ENCODE measurements around the gene CAB39.

The CAB39 gene

DNA sequence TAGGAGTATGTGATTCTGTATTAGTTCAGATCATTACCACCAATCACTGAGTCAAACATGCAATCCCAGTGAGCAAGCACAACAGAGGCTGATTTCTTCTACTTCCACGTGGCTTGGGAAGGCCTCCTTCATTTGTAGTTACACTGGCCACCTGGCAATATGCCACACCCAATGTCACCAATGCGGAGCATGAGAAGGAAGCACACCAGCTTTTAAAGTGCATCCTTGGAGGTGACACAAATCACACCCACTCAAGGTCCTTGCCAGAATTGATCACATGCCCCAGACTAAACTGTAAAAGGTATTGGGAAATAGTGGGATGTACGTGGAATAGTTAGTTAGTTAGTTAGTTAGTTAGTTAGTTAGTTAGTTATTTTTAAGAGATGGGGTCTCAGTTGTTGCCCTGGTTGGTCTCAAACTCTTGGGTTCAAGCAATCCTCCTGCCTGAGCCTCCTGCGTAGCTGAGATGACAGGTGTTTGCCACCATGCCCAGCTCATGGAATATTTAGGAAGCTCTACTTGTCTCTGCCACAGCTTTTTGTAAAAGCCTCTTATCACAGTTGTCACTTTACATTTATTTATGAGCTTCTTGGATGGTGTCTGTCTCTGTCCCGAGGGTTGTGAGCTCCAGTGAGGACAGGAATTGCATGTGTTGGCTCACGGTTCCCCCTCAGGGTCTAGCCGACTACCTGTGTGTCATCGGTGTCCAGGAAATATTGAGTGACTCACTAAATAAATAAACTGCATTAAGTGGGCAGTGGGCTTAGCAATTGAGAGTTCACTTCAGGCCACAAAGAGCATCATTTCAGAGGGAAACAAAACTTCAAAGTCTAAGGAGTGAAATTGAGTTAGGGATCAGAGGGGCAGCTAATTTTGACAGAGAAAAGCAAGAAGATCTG, 28.1 kb upstream of the CAB39 start:
- Histone ChIP-seq H3K27ac (no peak overlapping the region), H3K4me3 (ENCODE audit: low read depth, low read length) (no peak overlapping the region), H3K9me3 (ENCODE audit: severe bottlenecking) (no peaks in the 10 kb centered on the region), H3K27me3 (ENCODE audit: insufficient read depth, low read depth, severe bottlenecking) (no peaks in the 10 kb centered on the region), H3K36me3 (no peaks in the 10 kb centered on the region)
- TF ChIP-seq, protein P1, sequence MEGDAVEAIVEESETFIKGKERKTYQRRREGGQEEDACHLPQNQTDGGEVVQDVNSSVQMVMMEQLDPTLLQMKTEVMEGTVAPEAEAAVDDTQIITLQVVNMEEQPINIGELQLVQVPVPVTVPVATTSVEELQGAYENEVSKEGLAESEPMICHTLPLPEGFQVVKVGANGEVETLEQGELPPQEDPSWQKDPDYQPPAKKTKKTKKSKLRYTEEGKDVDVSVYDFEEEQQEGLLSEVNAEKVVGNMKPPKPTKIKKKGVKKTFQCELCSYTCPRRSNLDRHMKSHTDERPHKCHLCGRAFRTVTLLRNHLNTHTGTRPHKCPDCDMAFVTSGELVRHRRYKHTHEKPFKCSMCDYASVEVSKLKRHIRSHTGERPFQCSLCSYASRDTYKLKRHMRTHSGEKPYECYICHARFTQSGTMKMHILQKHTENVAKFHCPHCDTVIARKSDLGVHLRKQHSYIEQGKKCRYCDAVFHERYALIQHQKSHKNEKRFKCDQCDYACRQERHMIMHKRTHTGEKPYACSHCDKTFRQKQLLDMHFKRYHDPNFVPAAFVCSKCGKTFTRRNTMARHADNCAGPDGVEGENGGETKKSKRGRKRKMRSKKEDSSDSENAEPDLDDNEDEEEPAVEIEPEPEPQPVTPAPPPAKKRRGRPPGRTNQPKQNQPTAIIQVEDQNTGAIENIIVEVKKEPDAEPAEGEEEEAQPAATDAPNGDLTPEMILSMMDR (IDR thresholded peaks at IDR 0.05; ENCODE audit: low read depth, low read length): no peak
- DNase-seq: no peak

DNA sequence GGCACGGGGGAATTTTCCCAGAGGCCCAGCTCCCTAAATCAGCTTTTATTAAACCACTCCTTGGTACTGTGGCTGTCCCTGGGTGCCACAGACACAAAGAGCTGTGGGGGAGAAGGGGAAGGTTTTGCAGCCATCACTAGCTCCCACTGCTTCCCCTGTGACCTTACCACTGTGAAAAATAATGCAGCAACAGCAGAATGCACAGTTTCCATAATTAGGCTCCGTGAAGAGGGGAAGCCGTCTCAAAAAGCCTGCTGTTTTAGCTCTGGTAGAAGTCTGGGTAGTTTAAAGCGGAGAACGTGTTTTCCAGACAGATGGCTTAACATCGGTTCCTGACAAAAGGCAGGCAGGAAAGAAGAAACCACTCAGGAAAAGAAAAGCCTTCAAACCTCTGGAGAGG, 27.5 kb upstream of the CAB39 start:
- Histone ChIP-seq H3K36me3 (no peaks in the 10 kb centered on the region), H3K9me3 (ENCODE audit: severe bottlenecking) (no peaks in the 10 kb centered on the region), H3K27ac (no peak overlapping the region), H3K4me3 (ENCODE audit: low read depth, low read length) (no peak overlapping the region), H3K27me3 (ENCODE audit: insufficient read depth, low read depth, severe bottlenecking) (no peaks in the 10 kb centered on the region)
- TF ChIP-seq, protein P1 (IDR thresholded peaks at IDR 0.05; ENCODE audit: low read depth, low read length): no peak
- DNase-seq: no peak

DNA sequence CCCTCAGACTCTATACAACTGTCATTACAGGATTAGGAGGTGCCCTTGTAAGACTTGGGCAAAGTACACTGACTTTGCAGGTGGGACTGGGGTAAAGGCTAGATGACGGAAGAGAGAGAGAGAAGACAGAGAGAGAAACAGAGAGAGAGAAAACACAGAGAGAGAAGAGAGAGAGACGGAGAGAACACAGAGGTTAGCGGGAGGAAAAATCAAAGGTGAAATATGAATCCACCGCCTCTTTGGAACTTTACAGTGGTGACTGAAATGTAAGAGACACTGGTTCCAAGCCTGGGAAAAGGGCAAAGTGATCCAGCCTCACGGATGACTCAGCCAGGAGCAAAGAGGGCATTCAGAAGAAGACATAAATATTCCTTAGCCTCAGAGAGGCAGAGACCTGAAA, 25.1 kb upstream of the CAB39 start:
- TF ChIP-seq, protein P1 (IDR thresholded peaks at IDR 0.05; ENCODE audit: low read depth, low read length): no peak
- Histone ChIP-seq H3K9me3 (ENCODE audit: severe bottlenecking) (no peaks in the 10 kb centered on the region), H3K27me3 (ENCODE audit: insufficient read depth, low read depth, severe bottlenecking) (no peaks in the 10 kb centered on the region), H3K27ac (no peak overlapping the region), H3K4me3 (ENCODE audit: low read depth, low read length) (no peak overlapping the region), H3K36me3 (no peaks in the 10 kb centered on the region)
- DNase-seq: no peak

DNA sequence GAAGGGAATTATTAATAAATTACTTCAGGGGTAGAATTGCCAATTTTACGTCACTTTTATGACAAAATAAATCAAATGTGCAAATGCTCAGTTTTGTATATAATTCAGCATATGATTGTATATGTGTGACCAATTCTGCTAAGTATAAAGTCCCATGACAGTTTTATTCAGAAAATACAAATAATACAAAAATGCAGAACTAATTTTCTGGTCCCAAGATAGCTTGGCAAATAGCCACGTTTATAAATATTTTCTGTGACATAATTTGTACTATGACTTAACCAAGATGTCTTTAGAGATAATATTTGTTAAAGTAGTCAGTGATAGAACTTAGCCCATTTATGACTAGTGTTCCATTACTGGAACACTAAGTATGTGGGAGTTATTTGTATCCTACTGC, 24.2 kb upstream of the CAB39 start:
- no peak for DNase-seq
- H3K9me3 ChIP-seq (ENCODE audit: severe bottlenecking): no peaks in the 10 kb centered on the region
- TF ChIP-seq, protein P1 (IDR thresholded peaks at IDR 0.05; ENCODE audit: low read depth, low read length): no peak
- H3K4me3 ChIP-seq (ENCODE audit: low read depth, low read length): no peak overlapping the region
- H3K27me3 ChIP-seq (ENCODE audit: insufficient read depth, low read depth, severe bottlenecking): no peaks in the 10 kb centered on the region
- H3K27ac ChIP-seq: no peak overlapping the region
- no peaks in the 10 kb centered on the region for H3K36me3 ChIP-seq

DNA sequence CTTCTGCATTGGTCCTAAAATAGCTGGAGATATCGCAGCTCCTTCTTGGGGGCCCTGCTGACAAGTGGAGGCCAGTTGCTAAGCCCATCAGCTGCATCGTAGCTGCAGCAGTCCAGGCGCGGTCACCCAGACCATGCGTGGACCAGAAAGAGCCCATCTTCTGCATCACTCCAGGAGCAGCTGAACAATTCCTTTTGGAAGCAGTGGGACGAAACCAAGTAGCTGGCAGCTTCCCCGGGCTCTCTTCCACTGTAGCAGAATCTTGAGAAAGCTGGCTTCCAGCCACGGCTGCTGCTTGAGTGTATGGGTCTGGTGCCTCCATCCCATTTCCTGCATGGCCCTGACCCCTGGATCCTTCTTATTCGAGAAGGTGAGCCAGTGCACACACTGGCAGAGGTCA, 22.2 kb upstream of the CAB39 start:
- Histone ChIP-seq H3K9me3 (ENCODE audit: severe bottlenecking) (no peaks in the 10 kb centered on the region), H3K27me3 (ENCODE audit: insufficient read depth, low read depth, severe bottlenecking) (no peaks in the 10 kb centered on the region), H3K4me3 (ENCODE audit: low read depth, low read length) (no peak overlapping the region), H3K36me3 (no peaks in the 10 kb centered on the region), H3K27ac (no peak overlapping the region)
- TF ChIP-seq, protein P1 (IDR thresholded peaks at IDR 0.05; ENCODE audit: low read depth, low read length): no peak
- DNase-seq: no peak

Data from WERI-Rb-1 (cell line).